HL-60 (cell line): ENCODE data around the gene C11orf86.

ENCODE experiments used
- CTCF ChIP-seq: IDR thresholded peaks from one replicate; pipeline ENCODE4 v1.5.1; 2011; ENCODE audit warnings: low read length, control low read depth, inconsistent platforms; ENCODE audit not compliant: insufficient read depth
- POLR2AphosphoS5 ChIP-seq: IDR thresholded peaks from 2 replicates; pipeline ENCODE4 v1.6.1; 2012; ENCODE audit warnings: low read depth

- no peak for TF ChIP-seq CTCF
- TF ChIP-seq POLR2AphosphoS5: no peak
Measured at GRCh38 chr11:67001332-67001731, 26.2 kb downstream of the C11orf86 start.
